Measurements from ENCODE around the gene CDKN2B.

Gene CDKN2B

GRCh38 chr9:21993893-21994555 lies 15.1 kb downstream of the CDKN2B start, which contains the start of gene CDKN2A:
CDKN2A (minus strand) TSS chr9:21994392.
- peak; percentile 46 for DNase-seq

GRCh38 chr9:21993007-21993406 lies 16.1 kb downstream of the CDKN2B start:
- no peak for DNase-seq

- DNase-seq, result no peak
Measured at GRCh38 chr9:21991072-21991959, 17.8 kb downstream of the CDKN2B start.

GRCh38 chr9:21989440-21990189 lies 19.5 kb downstream of the CDKN2B start:
- no peak for DNase-seq

- DNase-seq, result no peak
Measured at GRCh38 chr9:21988056-21988990, 20.8 kb downstream of the CDKN2B start.

GRCh38 chr9:21985964-21986667 lies 23.0 kb downstream of the CDKN2B start:
- DNase-seq, result no peak

GRCh38 chr9:21984101-21984500 lies 25.0 kb downstream of the CDKN2B start:
- no peak for DNase-seq

GRCh38 chr9:21983561-21983935 lies 25.6 kb downstream of the CDKN2B start:
- DNase-seq, result no peak

- DNase-seq, result no peak
Measured at GRCh38 chr9:21982861-21983560, 26.1 kb downstream of the CDKN2B start.

- DNase-seq, result no peak
Measured at GRCh38 chr9:21982391-21982790, 26.7 kb downstream of the CDKN2B start.

GRCh38 chr9:21976334-21976875 lies 32.7 kb downstream of the CDKN2B start:
- no peak for DNase-seq

- DNase-seq, result peak; percentile 79
Measured at GRCh38 chr9:21974722-21975409, 34.2 kb downstream of the CDKN2B start.

GRCh38 chr9:21974343-21974721 lies 34.8 kb downstream of the CDKN2B start:
- DNase-seq, result no peak

GRCh38 chr9:21972361-21972760 lies 36.7 kb downstream of the CDKN2B start:
- no peak for DNase-seq

- no peak for DNase-seq
Measured at GRCh38 chr9:21970800-21971640, 38.1 kb downstream of the CDKN2B start.

- no peak for DNase-seq
Measured at GRCh38 chr9:21969951-21970799, 38.9 kb downstream of the CDKN2B start.

- DNase-seq, result no peak
Measured at GRCh38 chr9:21969011-21969940, 39.8 kb downstream of the CDKN2B start.
